HepG2 (cell line): ENCODE data around the gene ZFYVE28. TPM values are rescaled to one million over a fixed set of nuclear protein-coding genes. Genes with fewer than 3 reads are reported as not detected.

Experiments
- ATAC-seq: fragments of 200-7000 bp; cut with Tn5 transposase; 3 replicates; pipeline ENCODE4 v1.9.1; 2020; ENCODE audit warnings: mild to moderate bottlenecking, moderate library complexity
- BruUV-seq: library from RNA; stranded (reverse); fragments of 400-500 nt; replicated peaks from 2 replicates; lab custom pipeline; 2021; lab: Mats Ljungman, UMichigan
- CTCF ChIA-PET: fragments of 300-600 bp; formaldehyde crosslinking; extraction: SDS; loops from one replicate; lab custom pipeline; 2021; ENCODE audit warnings: low total read pairs, inconsistent platforms, low intra/inter-chr PET ratio; lab: Yijun Ruan, JAX
- POLR2A ChIA-PET: fragments of 350-600 bp; sonication (Branson Sonifier 250); formaldehyde crosslinking; loops from one replicate; lab custom pipeline; 2020; ENCODE audit warnings: antibody characterized with exemption, inconsistent platforms; lab: Yijun Ruan, JAX
- DNase-seq: peaks from one replicate; pipeline ENCODE4 v3.0.0-alpha.2; 2015; ENCODE audit warnings: low spot score
- FAIRE-seq: peaks from 3 replicates; lab custom pipeline; 2011; peaks lifted over from hg19 to GRCh38; lab: Jason Lieb, UNC
- H2AFZ ChIP-seq: one replicate; pipeline ENCODE4 v1.6.1; 2011; ENCODE audit warnings: low read length, inconsistent platforms
- H3K27ac ChIP-seq: fragments of 300-600 bp; 3 replicates; pipeline ENCODE4 v1.8.0; 2011; ENCODE audit warnings: mixed run types, mild to moderate bottlenecking, mixed read lengths, low read length, inconsistent platforms; ENCODE audit not compliant: insufficient read depth; ENCODE audit errors: extremely low read length
- H3K27me3 ChIP-seq, 2 experiments: fragments of 200-600 bp in 1 of 2; 2 replicates in 1 of 2; 3 replicates in 1 of 2; pipeline versions ENCODE4 v1.6.0 to v1.8.0; 2011; ENCODE audit warnings: low read length in 2 of 2, mild to moderate bottlenecking in 2 of 2, moderate library complexity in 2 of 2, inconsistent platforms in 1 of 2; ENCODE audit not compliant: insufficient read depth in 2 of 2, control insufficient read depth in 1 of 2
- H3K36me3 ChIP-seq, 2 experiments: fragments of 200-600 bp in 1 of 2; replicated peaks in 1 of 2; 2 replicates in 1 of 2; 3 replicates in 1 of 2; pipeline versions ENCODE4 v1.5.1 to v1.8.0; 2011; ENCODE audit warnings: low read length in 2 of 2, inconsistent platforms in 1 of 2; ENCODE audit not compliant: insufficient read depth in 2 of 2, control insufficient read depth in 1 of 2
- H3K4me1 ChIP-seq: 2 replicates; pipeline ENCODE4 v1.5.1; 2012; ENCODE audit warnings: low read length, inconsistent platforms; ENCODE audit not compliant: insufficient read depth
- H3K4me2 ChIP-seq: 2 replicates; pipeline ENCODE4 v1.6.0; 2011; ENCODE audit warnings: low read depth, low read length, inconsistent platforms
- H3K4me3 ChIP-seq, 3 experiments: fragments of 200-600 bp in 1 of 3; sonication (generic), shearing (Covaris generic) in 1 of 3; replicated peaks in 1 of 3; 2 replicates each; pipeline ENCODE4 v1.5.1; 2011 to 2016; ENCODE audit warnings: low read length in 3 of 3, inconsistent platforms in 2 of 3, low read depth in 2 of 3, mild to moderate bottlenecking in 2 of 3, control low read depth in 1 of 3, mixed read lengths in 1 of 3; ENCODE audit not compliant: insufficient read depth in 1 of 3
- H3K79me2 ChIP-seq: one replicate; pipeline ENCODE4 v1.6.1; 2011; ENCODE audit warnings: low read length, inconsistent platforms; ENCODE audit not compliant: insufficient read depth
- H3K9ac ChIP-seq: 2 replicates; pipeline ENCODE4 v1.6.0; 2011; ENCODE audit warnings: mild to moderate bottlenecking, low read depth, low read length, inconsistent platforms; ENCODE audit not compliant: insufficient read depth
- H3K9me3 ChIP-seq: 2 replicates; pipeline ENCODE4 v1.5.1; 2012; ENCODE audit warnings: mild to moderate bottlenecking, low read length
- H4K20me1 ChIP-seq: 2 replicates; pipeline ENCODE4 v1.6.0; 2011; ENCODE audit warnings: inconsistent platforms, mild to moderate bottlenecking, low read length, moderate library complexity; ENCODE audit not compliant: insufficient read depth
- FOXC1 ChIP-seq: sonication (generic); formaldehyde crosslinking; IDR thresholded peaks from 2 replicates; pipeline ENCODE4 v1.8.0; 2022; ENCODE audit warnings: mild to moderate bottlenecking, missing genetic modification reagents, borderline replicate concordance
- GATAD1 ChIP-seq: IDR thresholded peaks from 2 replicates; pipeline ENCODE4 v1.6.1; 2016; ENCODE audit warnings: missing genetic modification reagents, missing compliant biosample characterization
- IKZF4 ChIP-seq: sonication (generic); formaldehyde crosslinking; IDR thresholded peaks from 2 replicates; pipeline ENCODE4 v1.5.1; 2020; ENCODE audit warnings: borderline replicate concordance, mild to moderate bottlenecking, low read depth, missing genetic modification reagents; ENCODE audit errors: not compliant biosample characterization
- MED8 ChIP-seq: sonication (generic); formaldehyde crosslinking; IDR thresholded peaks from 2 replicates; pipeline ENCODE4 v1.8.1; 2023; ENCODE audit warnings: mild to moderate bottlenecking, missing genetic modification reagents; ENCODE audit not compliant: insufficient replicate concordance
- MXD4 ChIP-seq: IDR thresholded peaks from 2 replicates; pipeline ENCODE4 v1.6.1; 2016; ENCODE audit warnings: mild to moderate bottlenecking, missing biosample characterization, missing genetic modification reagents
- ZNF335 ChIP-seq: sonication (generic); formaldehyde crosslinking; IDR thresholded peaks from 2 replicates; pipeline ENCODE4 v1.4.0; 2020; ENCODE audit warnings: missing genetic modification reagents
- WGBS: methylation state at CpG from one replicate; pipeline ENCODE4 v1.1.6; 2017; ENCODE audit warnings: low lambda C conversion rate; 5-methylcytosine and 5-hydroxymethylcytosine counted together
- in situ Hi-C: cut with HindIII; loops from 2 replicates; pipeline ENCODE4 v1.10.0; 2017; ENCODE audit warnings: low pct_unique_long_range_greater_than_20kb; ENCODE audit not compliant: extremely low pct_ligation_motif_present
- intact Hi-C: fragments of 100-400 bp; cut with micrococcal nuclease; formaldehyde crosslinking; loops from one replicate; pipeline ENCODE4 v1.10.0; 2022; ENCODE audit not compliant: unreplicated experiment
- polyA plus RNA-seq, 8 experiments: library from polyadenylated mRNA; depleted of rRNA in 3 of 8; stranded (reverse) in 7 of 8; unstranded in 1 of 8; fragments of >200 nt; fragmentation: Illumina TruSeq in 4 of 8; extraction: Trizol in 4 of 8; gene quantifications; 2 replicates each; pipeline versions ENCODE4 v1.2.1 to v1.2.3, GENCODE V29; 2011 to 2016; ENCODE audit warnings: low read depth in 4 of 8, missing spikeins in 1 of 8, mixed read lengths in 1 of 8; ENCODE audit not compliant: insufficient read depth in 1 of 8
- total RNA-seq, 5 experiments: library from RNA; depleted of rRNA; stranded (reverse); fragments of >200 nt; fragmentation: Illumina TruSeq; extraction: Trizol; gene quantifications; 2 replicates each; pipeline ENCODE4 v1.2.3, GENCODE V29; 2016; ENCODE audit warnings: low read depth in 1 of 5
- TF ChIP-seq, protein P1 (sequence below): sonication (generic); formaldehyde crosslinking; IDR thresholded peaks from 2 replicates; pipeline ENCODE4 v1.4.0; 2020; ENCODE audit warnings: missing genetic modification reagents, borderline replicate concordance
- TF ChIP-seq, protein P2 (sequence below): sonication (generic); formaldehyde crosslinking; IDR thresholded peaks from 2 replicates; pipeline ENCODE4 v1.8.1; 2023; ENCODE audit warnings: mild to moderate bottlenecking, missing genetic modification reagents
- TF ChIP-seq, protein P3 (sequence below): sonication (generic); formaldehyde crosslinking; IDR thresholded peaks from 2 replicates; pipeline ENCODE4 v1.9.0; 2022; ENCODE audit warnings: missing genetic modification reagents, mild to moderate bottlenecking, borderline replicate concordance
- TF ChIP-seq, protein P4 (sequence below): sonication (generic); IDR thresholded peaks from 2 replicates; pipeline ENCODE4 v1.6.1; 2016; ENCODE audit warnings: low read depth, borderline replicate concordance
- TF ChIP-seq, protein P5 (sequence below): sonication (generic); formaldehyde crosslinking; conservative IDR thresholded peaks from 2 replicates; pipeline ENCODE4 v1.5.0; 2020; ENCODE audit warnings: missing genetic modification reagents

Gene ZFYVE28
- total and polyA plus RNA-seq, 2 of the 13 experiments (the other 11 are each of a cell fraction or from before 2014, with no cell fraction given): 0.12 to 0.22 TPM

DNA sequence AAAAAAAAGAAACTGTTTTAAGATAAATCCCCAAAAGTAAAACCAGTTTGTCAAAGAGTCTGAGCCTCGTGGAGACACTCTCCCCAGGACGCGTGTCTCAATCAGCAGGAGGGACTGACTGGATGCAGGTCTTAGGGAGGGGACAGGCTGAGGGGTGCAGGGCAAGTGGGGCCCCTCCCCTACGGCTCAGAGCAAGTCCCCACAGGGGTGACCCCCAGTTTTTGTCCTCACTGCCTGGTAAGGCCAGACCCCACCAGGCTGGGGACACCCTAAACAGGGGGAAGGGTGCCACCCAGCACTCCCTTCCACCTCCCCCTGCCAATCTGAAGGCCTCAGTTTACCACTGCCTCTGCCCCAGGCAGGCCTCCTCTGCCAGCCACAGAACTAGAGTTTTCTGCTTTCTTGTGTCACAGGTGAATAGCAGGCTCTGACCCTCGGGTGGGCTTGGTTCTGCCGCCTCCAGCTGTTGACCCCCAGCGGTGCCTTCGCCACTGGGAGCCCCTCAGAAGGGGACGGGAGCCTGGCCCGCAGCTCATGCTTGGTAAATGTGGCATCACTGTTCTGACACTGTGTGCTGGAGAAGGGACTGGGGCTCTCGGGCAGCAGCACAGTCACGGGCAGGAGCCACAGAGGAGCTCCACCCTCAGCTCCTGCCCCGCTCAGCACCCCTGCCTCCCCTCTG lies 86.8 kb downstream of the ZFYVE28 start:
- ChIA-PET POLR2A (no interaction called here), CTCF (no interaction called here)
- H3K4me3 ChIP-seq: no peak overlapping the region
- no peak overlapping the region for H3K27ac ChIP-seq
- H3K4me1 ChIP-seq: no peaks in the 10 kb centered on the region
- H4K20me1 ChIP-seq: no peaks in the 10 kb centered on the region
- no peak overlapping the region for H3K9ac ChIP-seq
- no peak overlapping the region for H2AFZ ChIP-seq
- in situ Hi-C loops: no loop called here
- peaks cover 2 to 6% of the 10 kb centered on the region in 2 experiments for H3K27me3 ChIP-seq
- ATAC-seq: no peak
- 53% methylated on average over 9 of the region's 13 CpGs for WGBS
- H3K9me3 ChIP-seq: peaks cover 3% of the 10 kb centered on the region; the same call in 1 of the 2 replicates
- intact Hi-C loops: no loop called here
- TF ChIP-seq MED8 (CRISPR knock-in tag) (no peak), GATAD1 (CRISPR knock-in tag) (no peak), ZNF335 (CRISPR knock-in tag) (no peak), IKZF4 (CRISPR knock-in tag) (no peak), FOXC1 (CRISPR knock-in tag) (no peak), MXD4 (CRISPR knock-in tag) (no peak)
- TF ChIP-seq, protein P1, sequence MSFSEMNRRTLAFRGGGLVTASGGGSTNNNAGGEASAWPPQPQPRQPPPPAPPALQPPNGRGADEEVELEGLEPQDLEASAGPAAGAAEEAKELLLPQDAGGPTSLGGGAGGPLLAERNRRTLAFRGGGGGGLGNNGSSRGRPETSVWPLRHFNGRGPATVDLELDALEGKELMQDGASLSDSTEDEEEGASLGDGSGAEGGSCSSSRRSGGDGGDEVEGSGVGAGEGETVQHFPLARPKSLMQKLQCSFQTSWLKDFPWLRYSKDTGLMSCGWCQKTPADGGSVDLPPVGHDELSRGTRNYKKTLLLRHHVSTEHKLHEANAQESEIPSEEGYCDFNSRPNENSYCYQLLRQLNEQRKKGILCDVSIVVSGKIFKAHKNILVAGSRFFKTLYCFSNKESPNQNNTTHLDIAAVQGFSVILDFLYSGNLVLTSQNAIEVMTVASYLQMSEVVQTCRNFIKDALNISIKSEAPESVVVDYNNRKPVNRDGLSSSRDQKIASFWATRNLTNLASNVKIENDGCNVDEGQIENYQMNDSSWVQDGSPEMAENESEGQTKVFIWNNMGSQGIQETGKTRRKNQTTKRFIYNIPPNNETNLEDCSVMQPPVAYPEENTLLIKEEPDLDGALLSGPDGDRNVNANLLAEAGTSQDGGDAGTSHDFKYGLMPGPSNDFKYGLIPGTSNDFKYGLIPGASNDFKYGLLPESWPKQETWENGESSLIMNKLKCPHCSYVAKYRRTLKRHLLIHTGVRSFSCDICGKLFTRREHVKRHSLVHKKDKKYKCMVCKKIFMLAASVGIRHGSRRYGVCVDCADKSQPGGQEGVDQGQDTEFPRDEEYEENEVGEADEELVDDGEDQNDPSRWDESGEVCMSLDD (CRISPR knock-in tag): no peak
- TF ChIP-seq, protein P2, sequence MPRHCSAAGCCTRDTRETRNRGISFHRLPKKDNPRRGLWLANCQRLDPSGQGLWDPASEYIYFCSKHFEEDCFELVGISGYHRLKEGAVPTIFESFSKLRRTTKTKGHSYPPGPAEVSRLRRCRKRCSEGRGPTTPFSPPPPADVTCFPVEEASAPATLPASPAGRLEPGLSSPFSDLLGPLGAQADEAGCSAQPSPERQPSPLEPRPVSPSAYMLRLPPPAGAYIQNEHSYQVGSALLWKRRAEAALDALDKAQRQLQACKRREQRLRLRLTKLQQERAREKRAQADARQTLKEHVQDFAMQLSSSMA (CRISPR knock-in tag): no peak
- TF ChIP-seq, protein P3, sequence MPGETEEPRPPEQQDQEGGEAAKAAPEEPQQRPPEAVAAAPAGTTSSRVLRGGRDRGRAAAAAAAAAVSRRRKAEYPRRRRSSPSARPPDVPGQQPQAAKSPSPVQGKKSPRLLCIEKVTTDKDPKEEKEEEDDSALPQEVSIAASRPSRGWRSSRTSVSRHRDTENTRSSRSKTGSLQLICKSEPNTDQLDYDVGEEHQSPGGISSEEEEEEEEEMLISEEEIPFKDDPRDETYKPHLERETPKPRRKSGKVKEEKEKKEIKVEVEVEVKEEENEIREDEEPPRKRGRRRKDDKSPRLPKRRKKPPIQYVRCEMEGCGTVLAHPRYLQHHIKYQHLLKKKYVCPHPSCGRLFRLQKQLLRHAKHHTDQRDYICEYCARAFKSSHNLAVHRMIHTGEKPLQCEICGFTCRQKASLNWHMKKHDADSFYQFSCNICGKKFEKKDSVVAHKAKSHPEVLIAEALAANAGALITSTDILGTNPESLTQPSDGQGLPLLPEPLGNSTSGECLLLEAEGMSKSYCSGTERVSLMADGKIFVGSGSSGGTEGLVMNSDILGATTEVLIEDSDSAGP: no peak
- TF ChIP-seq, protein P4, sequence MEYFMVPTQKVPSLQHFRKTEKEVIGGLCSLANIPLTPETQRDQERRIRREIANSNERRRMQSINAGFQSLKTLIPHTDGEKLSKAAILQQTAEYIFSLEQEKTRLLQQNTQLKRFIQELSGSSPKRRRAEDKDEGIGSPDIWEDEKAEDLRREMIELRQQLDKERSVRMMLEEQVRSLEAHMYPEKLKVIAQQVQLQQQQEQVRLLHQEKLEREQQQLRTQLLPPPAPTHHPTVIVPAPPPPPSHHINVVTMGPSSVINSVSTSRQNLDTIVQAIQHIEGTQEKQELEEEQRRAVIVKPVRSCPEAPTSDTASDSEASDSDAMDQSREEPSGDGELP: no peak
- TF ChIP-seq, protein P5, sequence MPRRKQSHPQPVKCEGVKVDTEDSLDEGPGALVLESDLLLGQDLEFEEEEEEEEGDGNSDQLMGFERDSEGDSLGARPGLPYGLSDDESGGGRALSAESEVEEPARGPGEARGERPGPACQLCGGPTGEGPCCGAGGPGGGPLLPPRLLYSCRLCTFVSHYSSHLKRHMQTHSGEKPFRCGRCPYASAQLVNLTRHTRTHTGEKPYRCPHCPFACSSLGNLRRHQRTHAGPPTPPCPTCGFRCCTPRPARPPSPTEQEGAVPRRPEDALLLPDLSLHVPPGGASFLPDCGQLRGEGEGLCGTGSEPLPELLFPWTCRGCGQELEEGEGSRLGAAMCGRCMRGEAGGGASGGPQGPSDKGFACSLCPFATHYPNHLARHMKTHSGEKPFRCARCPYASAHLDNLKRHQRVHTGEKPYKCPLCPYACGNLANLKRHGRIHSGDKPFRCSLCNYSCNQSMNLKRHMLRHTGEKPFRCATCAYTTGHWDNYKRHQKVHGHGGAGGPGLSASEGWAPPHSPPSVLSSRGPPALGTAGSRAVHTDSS (CRISPR knock-in tag): no peak
- no TSS peak for BruUV-seq
- no peak overlapping the region for H3K4me2 ChIP-seq
- no peak for FAIRE-seq
- no peak for DNase-seq
- H3K36me3 ChIP-seq: no peaks in the 10 kb centered on the region
- H3K79me2 ChIP-seq: no peaks in the 10 kb centered on the region
